ENCODE measurements around the gene CSHL1.

CSHL1 gene

DNA sequence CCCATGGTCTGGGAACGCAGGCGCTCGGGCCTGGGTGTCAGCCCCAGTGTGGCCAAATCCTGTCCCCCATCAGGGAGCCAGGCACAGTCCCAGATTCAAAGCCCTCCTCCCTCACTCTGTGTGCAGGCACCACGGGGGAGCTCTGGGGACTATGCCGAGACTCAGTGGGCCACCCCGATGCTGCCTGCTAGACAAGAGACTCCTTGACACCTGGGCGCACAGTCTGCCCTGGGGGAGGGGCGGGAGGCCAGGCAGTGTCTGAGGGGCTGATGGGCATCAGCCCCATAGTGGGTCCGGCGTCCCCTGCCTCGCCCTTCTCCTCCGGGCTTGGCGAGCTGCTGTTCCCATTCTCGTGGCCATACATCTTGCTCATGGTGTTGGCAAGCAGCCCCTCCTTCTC lies 29.5 kb upstream of the CSHL1 start:
- H3K9ac ChIP-seq (ENCODE audit: low read depth in 1 of 2, low read length in 2 of 2): no peak overlapping the region
- H3K4me1 ChIP-seq (ENCODE audit: control insufficient read depth in 2 of 2, insufficient read depth in 2 of 2, low read length in 2 of 2): no peaks in the 10 kb centered on the region
- H3K36me3 ChIP-seq (ENCODE audit: control insufficient read depth in 2 of 2, insufficient read depth in 2 of 2, low read length in 2 of 2): no peaks in the 10 kb centered on the region
- no peak overlapping the region for H3K27ac ChIP-seq (ENCODE audit: low read depth in 2 of 2, low read length in 2 of 2)
- H3K9me3 ChIP-seq (ENCODE audit: control insufficient read depth in 2 of 2, low read length in 2 of 2): no peaks in the 10 kb centered on the region
- H3K4me3 ChIP-seq (ENCODE audit: low read length in 2 of 2): no peak overlapping the region
- no peaks in the 10 kb centered on the region for H3K27me3 ChIP-seq (ENCODE audit: control insufficient read depth in 2 of 2, insufficient read depth in 2 of 2, low read length in 2 of 2)

DNA sequence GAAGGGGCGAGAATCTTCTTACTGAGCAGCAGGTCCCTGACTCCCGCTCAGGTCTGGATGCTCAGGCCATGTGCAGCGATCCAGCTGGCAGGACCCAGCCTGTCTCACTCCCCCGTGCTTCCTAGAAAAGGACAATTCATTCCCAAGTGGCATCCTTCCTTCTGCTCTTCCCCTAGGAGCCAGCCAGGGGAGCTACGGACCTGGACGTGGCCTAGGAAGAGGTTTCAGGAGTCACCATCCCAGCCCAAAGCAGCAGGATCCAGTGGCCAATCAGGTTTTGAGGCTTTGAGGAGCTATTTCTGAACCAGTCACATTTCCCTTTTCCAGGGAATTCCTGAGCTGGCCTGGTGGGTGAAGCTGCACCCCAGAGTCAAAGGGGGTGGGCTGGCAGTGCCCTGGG lies 28.8 kb upstream of the CSHL1 start:
- H3K4me3 ChIP-seq (ENCODE audit: low read length in 2 of 2): no peak overlapping the region
- H3K4me1 ChIP-seq (ENCODE audit: control insufficient read depth in 2 of 2, insufficient read depth in 2 of 2, low read length in 2 of 2): no peaks in the 10 kb centered on the region
- H3K36me3 ChIP-seq (ENCODE audit: control insufficient read depth in 2 of 2, insufficient read depth in 2 of 2, low read length in 2 of 2): no peaks in the 10 kb centered on the region
- no peaks in the 10 kb centered on the region for H3K27me3 ChIP-seq (ENCODE audit: control insufficient read depth in 2 of 2, insufficient read depth in 2 of 2, low read length in 2 of 2)
- H3K9me3 ChIP-seq (ENCODE audit: control insufficient read depth in 2 of 2, low read length in 2 of 2): no peaks in the 10 kb centered on the region
- no peak overlapping the region for H3K9ac ChIP-seq (ENCODE audit: low read depth in 1 of 2, low read length in 2 of 2)
- no peak overlapping the region for H3K27ac ChIP-seq (ENCODE audit: low read depth in 2 of 2, low read length in 2 of 2)

DNA sequence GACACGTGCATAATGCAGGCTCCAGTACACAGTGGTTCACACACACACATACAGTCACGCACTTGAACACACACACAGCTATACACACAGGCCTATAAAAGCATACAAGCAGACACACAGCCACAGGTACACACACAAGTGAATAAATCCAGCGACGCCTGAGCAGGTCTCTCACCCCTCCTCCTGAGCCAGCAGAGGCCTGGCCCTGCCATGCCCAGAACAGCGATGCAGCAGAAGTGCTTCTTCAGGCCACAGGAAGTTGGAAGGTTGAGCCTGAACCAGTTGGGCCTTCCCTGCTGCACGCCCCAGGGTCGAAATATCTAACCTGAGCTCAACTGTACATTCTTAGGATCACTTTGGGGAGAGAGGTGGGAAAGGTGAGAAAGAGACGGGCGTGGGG lies 28.3 kb upstream of the CSHL1 start:
- no peak overlapping the region for H3K9ac ChIP-seq (ENCODE audit: low read depth in 1 of 2, low read length in 2 of 2)
- no peaks in the 10 kb centered on the region for H3K36me3 ChIP-seq (ENCODE audit: control insufficient read depth in 2 of 2, insufficient read depth in 2 of 2, low read length in 2 of 2)
- no peak overlapping the region for H3K27ac ChIP-seq (ENCODE audit: low read depth in 2 of 2, low read length in 2 of 2)
- H3K4me1 ChIP-seq (ENCODE audit: control insufficient read depth in 2 of 2, insufficient read depth in 2 of 2, low read length in 2 of 2): no peaks in the 10 kb centered on the region
- H3K9me3 ChIP-seq (ENCODE audit: control insufficient read depth in 2 of 2, low read length in 2 of 2): no peaks in the 10 kb centered on the region
- no peak overlapping the region for H3K4me3 ChIP-seq (ENCODE audit: low read length in 2 of 2)
- H3K27me3 ChIP-seq (ENCODE audit: control insufficient read depth in 2 of 2, insufficient read depth in 2 of 2, low read length in 2 of 2): no peaks in the 10 kb centered on the region

DNA sequence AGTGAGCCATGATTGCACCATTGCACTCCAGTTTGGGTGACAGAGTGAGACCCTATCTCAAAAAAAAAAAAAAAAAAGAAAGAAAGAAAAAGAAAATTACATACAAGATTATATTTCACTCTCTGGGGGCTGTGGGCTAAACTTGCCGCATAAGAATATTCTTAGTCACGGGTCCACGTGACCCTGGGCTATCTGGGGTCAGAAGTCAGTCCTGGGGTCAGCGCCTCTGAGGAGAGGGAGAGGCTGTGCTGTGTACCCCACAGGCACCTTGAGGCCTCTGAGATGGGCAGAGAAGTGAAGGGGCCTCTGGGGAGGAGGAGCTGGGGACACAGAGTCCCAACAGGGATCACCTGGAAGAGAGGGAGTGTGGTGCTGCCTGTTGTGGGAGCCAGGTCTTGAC lies 26.9 kb upstream of the CSHL1 start:
- H3K27me3 ChIP-seq (ENCODE audit: control insufficient read depth in 2 of 2, insufficient read depth in 2 of 2, low read length in 2 of 2): no peaks in the 10 kb centered on the region
- H3K9ac ChIP-seq (ENCODE audit: low read depth in 1 of 2, low read length in 2 of 2): no peak overlapping the region
- no peak overlapping the region for H3K27ac ChIP-seq (ENCODE audit: low read depth in 2 of 2, low read length in 2 of 2)
- H3K9me3 ChIP-seq (ENCODE audit: control insufficient read depth in 2 of 2, low read length in 2 of 2): no peaks in the 10 kb centered on the region
- no peaks in the 10 kb centered on the region for H3K36me3 ChIP-seq (ENCODE audit: control insufficient read depth in 2 of 2, insufficient read depth in 2 of 2, low read length in 2 of 2)
- no peak overlapping the region for H3K4me3 ChIP-seq (ENCODE audit: low read length in 2 of 2)
- H3K4me1 ChIP-seq (ENCODE audit: control insufficient read depth in 2 of 2, insufficient read depth in 2 of 2, low read length in 2 of 2): no peaks in the 10 kb centered on the region

DNA sequence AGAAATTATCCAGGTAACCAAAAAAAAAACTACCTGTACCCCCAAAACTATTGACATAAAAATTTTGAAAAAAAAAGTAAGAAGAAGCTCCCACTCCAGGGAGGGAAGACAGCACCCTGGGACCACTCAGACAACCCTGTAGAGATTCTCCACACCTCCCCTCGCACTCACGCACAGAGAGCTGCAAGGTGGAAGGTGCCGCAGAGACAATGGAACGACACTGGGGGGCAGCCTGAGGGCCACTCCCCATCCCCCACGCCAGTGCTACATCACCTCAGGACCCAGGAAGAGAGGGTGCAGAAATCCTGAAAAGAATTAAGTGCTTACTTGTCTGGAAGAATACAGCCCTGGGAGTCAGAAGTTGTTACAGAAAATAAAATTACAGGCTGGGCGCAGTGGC lies 26.3 kb upstream of the CSHL1 start:
- no peak overlapping the region for H3K9ac ChIP-seq (ENCODE audit: low read depth in 1 of 2, low read length in 2 of 2)
- H3K9me3 ChIP-seq (ENCODE audit: control insufficient read depth in 2 of 2, low read length in 2 of 2): no peaks in the 10 kb centered on the region
- no peak overlapping the region for H3K27ac ChIP-seq (ENCODE audit: low read depth in 2 of 2, low read length in 2 of 2)
- H3K4me1 ChIP-seq (ENCODE audit: control insufficient read depth in 2 of 2, insufficient read depth in 2 of 2, low read length in 2 of 2): no peaks in the 10 kb centered on the region
- no peaks in the 10 kb centered on the region for H3K36me3 ChIP-seq (ENCODE audit: control insufficient read depth in 2 of 2, insufficient read depth in 2 of 2, low read length in 2 of 2)
- H3K27me3 ChIP-seq (ENCODE audit: control insufficient read depth in 2 of 2, insufficient read depth in 2 of 2, low read length in 2 of 2): no peaks in the 10 kb centered on the region
- no peak overlapping the region for H3K4me3 ChIP-seq (ENCODE audit: low read length in 2 of 2)

DNA sequence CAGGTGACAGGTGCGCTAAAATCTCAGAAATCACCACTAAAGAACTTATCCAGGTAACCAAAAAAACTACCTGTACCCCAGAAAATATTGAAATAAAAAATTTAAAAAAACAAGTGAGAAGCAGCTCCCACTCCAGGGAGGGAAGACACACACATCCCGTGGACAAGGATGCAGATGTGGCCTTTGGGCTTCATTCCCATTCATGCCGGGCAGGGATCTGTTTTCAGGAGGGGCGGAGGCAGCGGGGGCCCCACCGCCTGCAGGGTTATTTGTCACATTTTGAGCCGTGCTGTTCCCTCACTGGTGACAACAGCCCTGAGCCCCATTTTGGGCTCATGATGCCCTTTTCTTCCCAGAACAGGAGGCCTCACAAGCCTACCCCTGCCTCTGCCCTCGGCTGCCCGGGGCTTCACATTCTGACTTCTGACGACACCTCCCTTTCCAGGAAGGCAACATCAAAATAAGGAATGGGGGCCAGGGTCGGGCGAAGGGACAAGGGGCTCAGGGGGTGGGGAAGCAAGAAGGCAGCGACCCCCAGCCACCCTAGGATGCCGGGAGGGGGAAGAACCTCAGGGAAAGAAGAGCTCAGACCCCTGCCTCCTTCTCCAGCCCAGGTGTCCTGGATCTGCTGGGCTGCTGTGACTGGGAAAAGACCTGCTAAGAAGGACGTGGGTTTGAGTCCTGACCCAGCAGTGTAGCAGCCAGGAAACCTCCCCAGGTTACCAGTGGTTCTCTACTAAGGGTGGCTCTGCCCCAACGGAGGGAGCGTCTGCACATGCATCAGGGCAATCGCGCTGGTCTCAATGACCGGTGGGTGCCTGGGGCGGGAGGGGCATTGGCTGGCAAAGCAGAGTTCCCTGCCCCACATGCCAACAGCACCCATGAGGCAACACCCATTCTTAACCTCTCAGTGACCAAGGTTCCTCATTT lies 23.4 kb upstream of the CSHL1 start:
- H3K27me3 ChIP-seq (ENCODE audit: control insufficient read depth in 2 of 2, insufficient read depth in 2 of 2, low read length in 2 of 2): no peaks in the 10 kb centered on the region
- peaks cover 5 to 6% of the 10 kb centered on the region in 2 donors for H3K4me1 ChIP-seq (ENCODE audit: control insufficient read depth in 2 of 2, insufficient read depth in 2 of 2, low read length in 2 of 2)
- no peaks in the 10 kb centered on the region for H3K9me3 ChIP-seq (ENCODE audit: control insufficient read depth in 2 of 2, low read length in 2 of 2)
- H3K36me3 ChIP-seq (ENCODE audit: control insufficient read depth in 2 of 2, insufficient read depth in 2 of 2, low read length in 2 of 2): peaks cover 0 to 3% of the 10 kb centered on the region in 2 donors
- no peak overlapping the region for H3K9ac ChIP-seq (ENCODE audit: low read depth in 1 of 2, low read length in 2 of 2)
- H3K4me3 ChIP-seq (ENCODE audit: low read length in 2 of 2): no peak overlapping the region
- H3K27ac ChIP-seq (ENCODE audit: low read depth in 2 of 2, low read length in 2 of 2): no peak overlapping the region

DNA sequence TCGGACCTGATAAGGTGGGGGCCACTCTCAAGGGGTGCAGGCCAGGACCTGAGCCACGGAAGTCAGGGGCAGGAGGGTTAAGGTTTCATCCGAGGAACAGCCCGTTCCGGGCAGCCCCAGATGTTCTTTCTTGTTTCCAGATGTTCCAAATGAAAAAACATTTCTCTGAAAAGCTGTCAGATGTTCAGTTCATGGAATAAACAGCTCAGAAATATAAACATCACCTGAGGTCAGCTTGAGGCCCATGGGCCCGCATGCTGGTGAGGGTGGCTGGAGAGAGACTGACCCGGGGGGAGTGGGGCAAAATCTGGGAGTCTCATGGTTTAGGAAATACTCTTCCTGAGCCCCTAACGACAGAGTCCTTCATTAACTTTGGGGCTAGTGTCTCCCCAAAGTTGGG lies 22.5 kb upstream of the CSHL1 start:
- Histone ChIP-seq H3K27me3 (ENCODE audit: control insufficient read depth in 2 of 2, insufficient read depth in 2 of 2, low read length in 2 of 2) (no peaks in the 10 kb centered on the region), H3K9ac (ENCODE audit: low read depth in 1 of 2, low read length in 2 of 2) (no peak overlapping the region), H3K4me1 (ENCODE audit: control insufficient read depth in 2 of 2, insufficient read depth in 2 of 2, low read length in 2 of 2) (peaks cover 5 to 6% of the 10 kb centered on the region in 2 donors), H3K36me3 (ENCODE audit: control insufficient read depth in 2 of 2, insufficient read depth in 2 of 2, low read length in 2 of 2) (peaks cover 0 to 5% of the 10 kb centered on the region in 2 donors), H3K27ac (ENCODE audit: low read depth in 2 of 2, low read length in 2 of 2) (no peak overlapping the region), H3K9me3 (ENCODE audit: control insufficient read depth in 2 of 2, low read length in 2 of 2) (no peaks in the 10 kb centered on the region), H3K4me3 (ENCODE audit: low read length in 2 of 2) (no peak overlapping the region)

DNA sequence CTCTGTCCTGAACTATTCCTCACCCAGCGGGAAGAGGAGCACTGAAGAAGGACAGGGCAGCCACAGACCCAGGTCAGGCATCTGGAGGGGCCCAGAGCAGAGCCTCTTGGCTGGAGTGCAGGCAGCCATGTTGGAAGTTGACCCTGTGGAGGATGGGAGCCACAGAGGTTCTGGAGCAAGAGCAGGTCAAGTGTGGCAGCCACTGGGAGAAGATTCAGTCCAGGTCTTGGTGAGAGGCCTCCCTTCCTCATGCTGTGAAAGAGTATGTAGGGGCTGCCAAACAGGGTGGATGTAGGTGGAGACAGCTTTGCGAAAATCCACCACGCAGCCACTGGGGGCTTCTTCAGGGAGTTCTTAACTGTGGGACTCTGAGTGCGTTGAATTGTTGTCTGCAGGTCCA lies 21.7 kb upstream of the CSHL1 start:
- Histone ChIP-seq H3K9me3 (ENCODE audit: control insufficient read depth in 2 of 2, low read length in 2 of 2) (no peaks in the 10 kb centered on the region), H3K9ac (ENCODE audit: low read depth in 1 of 2, low read length in 2 of 2) (peak overlapping the region in 1 of 2 donors; percentile 5), H3K36me3 (ENCODE audit: control insufficient read depth in 2 of 2, insufficient read depth in 2 of 2, low read length in 2 of 2) (peaks cover 0 to 5% of the 10 kb centered on the region in 2 donors), H3K4me1 (ENCODE audit: control insufficient read depth in 2 of 2, insufficient read depth in 2 of 2, low read length in 2 of 2) (peaks cover 5 to 6% of the 10 kb centered on the region in 2 donors), H3K4me3 (ENCODE audit: low read length in 2 of 2) (no peak overlapping the region), H3K27me3 (ENCODE audit: control insufficient read depth in 2 of 2, insufficient read depth in 2 of 2, low read length in 2 of 2) (no peaks in the 10 kb centered on the region), H3K27ac (ENCODE audit: low read depth in 2 of 2, low read length in 2 of 2) (peak overlapping the region in 1 of 2 donors; percentile 61)

DNA sequence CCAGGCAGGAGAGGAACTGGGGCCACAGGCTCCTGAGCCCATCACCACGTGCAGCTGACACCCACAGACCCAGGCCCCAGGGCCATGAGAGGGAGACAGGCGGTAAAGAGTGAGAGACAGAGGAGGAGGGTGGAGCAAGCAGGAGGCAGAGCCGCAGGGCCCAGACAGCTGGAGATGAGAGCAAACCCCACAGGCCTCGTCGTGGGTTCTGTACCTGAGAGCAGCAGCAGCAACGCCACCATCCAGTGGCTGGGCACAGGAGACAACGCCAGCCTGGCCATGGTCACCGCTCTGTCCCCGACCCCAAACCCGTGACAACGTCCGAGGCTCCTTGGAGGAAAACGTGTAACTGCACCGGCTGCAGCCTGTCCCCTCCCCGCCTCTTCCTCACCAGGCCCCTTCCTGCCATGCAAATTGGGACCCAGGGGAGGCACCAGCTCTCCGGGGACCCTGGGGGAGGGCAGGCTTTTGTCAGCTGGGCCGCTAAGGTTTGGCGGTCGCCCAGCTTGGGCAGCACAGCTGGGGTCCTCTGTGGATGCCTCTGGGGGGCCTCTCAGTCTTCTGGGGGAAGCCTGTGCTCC lies 21.0 kb upstream of the CSHL1 start, which contains the start of gene CD79B:
Gene CD79B, minus strand, starts transcription at position 351 of the 581 bp plus-strand sequence. Its CDS starts 70 bp downstream, at position 281.
- Histone ChIP-seq H3K36me3 (ENCODE audit: control insufficient read depth in 2 of 2, insufficient read depth in 2 of 2, low read length in 2 of 2) (peaks cover 0 to 5% of the 10 kb centered on the region in 2 donors), H3K9ac (ENCODE audit: low read depth in 1 of 2, low read length in 2 of 2) (peak within 1 kb of the TSS in 1 of 2 donors; percentile 56), H3K4me3 (ENCODE audit: low read length in 2 of 2) (peak within 1 kb of the TSS; percentile 45 to 69), H3K27me3 (ENCODE audit: control insufficient read depth in 2 of 2, insufficient read depth in 2 of 2, low read length in 2 of 2) (no peaks in the 10 kb centered on the region), H3K27ac (ENCODE audit: low read depth in 2 of 2, low read length in 2 of 2) (peak within 1 kb of the TSS; percentile 41 to 61), H3K4me1 (ENCODE audit: control insufficient read depth in 2 of 2, insufficient read depth in 2 of 2, low read length in 2 of 2) (peaks cover 5 to 6% of the 10 kb centered on the region in 2 donors), H3K9me3 (ENCODE audit: control insufficient read depth in 2 of 2, low read length in 2 of 2) (no peaks in the 10 kb centered on the region)

DNA sequence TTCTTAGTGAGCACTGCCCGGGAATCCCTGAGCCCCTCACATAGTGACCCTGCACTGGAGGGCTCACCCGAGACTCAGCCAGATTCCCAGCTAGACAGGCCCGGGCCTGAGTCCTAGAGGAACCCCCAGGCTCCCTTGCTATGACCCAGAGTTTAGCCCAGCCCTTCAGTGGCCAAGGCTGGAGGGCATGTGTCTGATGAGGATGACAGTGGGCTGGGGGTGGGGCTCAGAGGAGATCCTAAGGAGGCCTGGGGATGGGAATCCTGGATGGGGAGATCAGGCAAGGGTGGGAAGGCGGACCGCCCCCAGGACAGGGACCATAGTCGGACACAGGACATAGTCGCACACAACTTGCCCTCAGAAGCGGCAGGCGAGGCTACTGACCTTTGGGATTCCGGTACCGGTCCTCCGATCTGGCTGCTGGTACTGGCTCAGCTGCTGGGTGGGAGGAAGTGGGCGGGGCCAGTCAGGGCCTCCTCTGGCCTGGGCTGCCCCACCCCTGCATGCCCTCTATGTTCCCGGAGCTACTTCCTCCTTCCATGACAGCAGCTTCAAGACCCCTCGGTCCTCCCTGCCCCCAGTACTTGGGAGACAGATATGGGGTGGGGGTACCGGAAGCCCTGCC lies 20.0 kb upstream of the CSHL1 start:
- Histone ChIP-seq H3K27me3 (ENCODE audit: control insufficient read depth in 2 of 2, insufficient read depth in 2 of 2, low read length in 2 of 2) (no peaks in the 10 kb centered on the region), H3K9ac (ENCODE audit: low read depth in 1 of 2, low read length in 2 of 2) (peak overlapping the region in 1 of 2 donors; percentile 56), H3K27ac (ENCODE audit: low read depth in 2 of 2, low read length in 2 of 2) (peak overlapping the region; percentile 41 to 61), H3K36me3 (ENCODE audit: control insufficient read depth in 2 of 2, insufficient read depth in 2 of 2, low read length in 2 of 2) (peaks cover 0 to 5% of the 10 kb centered on the region in 2 donors), H3K4me3 (ENCODE audit: low read length in 2 of 2) (peak overlapping the region; percentile 39 to 69), H3K4me1 (ENCODE audit: control insufficient read depth in 2 of 2, insufficient read depth in 2 of 2, low read length in 2 of 2) (peaks cover 5 to 6% of the 10 kb centered on the region in 2 donors), H3K9me3 (ENCODE audit: control insufficient read depth in 2 of 2, low read length in 2 of 2) (no peaks in the 10 kb centered on the region)
